Measurements from ENCODE around the gene LACTB.

LACTB gene

DNA sequence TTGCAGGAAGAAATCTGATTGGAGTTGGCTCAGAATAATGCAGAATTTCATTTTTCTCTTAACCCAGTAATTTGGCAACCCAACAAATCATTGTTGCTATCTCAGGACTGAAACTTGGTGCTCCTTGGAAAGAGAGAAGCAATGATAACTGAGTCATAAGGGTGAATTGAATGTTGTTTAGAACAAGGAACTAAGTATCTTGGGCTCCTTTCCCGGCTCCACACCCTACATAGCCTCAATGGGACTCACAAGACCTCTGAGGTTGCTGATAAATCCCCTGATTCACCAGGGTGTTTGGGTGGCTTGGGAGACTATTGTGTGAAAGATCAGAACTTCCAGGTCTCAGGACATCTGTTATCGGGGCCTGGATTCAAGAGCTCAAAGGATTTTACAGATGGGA is 60.0 kb downstream of the LACTB start:
- DNase-seq: no peak

DNA sequence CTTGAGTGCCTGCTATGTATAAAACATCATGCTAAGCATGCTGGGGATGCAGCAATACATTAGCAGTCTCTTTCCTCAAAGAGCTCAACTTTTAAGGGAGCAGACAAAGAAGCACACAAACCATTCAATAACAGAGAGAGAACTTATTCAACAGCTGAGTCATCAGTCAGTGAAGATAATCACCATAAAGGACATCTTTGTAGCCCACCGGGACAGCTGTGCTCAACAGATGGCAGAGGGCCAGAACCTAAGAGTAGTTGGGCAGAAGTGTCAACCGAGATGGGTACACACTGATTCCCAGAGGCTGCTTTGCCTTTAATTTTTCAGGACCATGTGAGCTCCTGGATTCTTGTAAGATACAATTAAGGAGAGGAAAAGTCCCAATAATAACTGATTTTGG is 63.5 kb downstream of the LACTB start:
- no peak for DNase-seq

GRCh38 chr15:63186065-63186464 is 64.4 kb downstream of the LACTB start:
- DNase-seq: no peak

DNA sequence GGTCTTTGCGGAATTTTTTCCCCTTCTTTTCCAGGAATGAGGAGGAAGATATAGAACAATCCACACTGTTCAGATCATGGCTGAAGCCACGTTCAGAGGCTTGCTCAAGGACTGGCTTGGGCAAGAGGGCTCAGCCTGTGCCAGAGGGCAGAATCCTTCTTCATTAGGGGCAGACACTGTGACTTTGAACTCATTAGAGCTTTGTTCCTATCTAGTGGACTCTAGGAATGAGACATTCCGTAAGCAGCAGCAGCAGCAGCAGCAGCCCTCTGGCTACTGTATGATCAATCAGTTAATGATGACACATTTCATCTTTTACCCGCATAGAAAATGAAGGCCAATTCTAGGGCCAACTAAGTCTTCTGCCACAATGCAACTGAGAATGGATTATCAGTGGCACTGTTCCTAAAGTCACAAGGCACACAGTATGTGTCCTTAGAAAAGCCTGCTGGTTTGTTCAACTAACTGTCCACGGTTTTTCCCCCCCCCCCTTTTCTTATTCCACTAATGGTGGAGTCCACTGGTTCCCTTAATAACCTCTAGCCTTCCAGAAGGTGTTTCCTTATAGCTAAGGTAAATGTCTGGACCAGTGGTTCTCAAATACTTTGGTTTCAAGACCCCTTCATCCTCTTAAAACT is 66.0 kb downstream of the LACTB start:
- no peak for DNase-seq

GRCh38 chr15:63188247-63188925 is 66.7 kb downstream of the LACTB start:
- DNase-seq: no peak

DNA sequence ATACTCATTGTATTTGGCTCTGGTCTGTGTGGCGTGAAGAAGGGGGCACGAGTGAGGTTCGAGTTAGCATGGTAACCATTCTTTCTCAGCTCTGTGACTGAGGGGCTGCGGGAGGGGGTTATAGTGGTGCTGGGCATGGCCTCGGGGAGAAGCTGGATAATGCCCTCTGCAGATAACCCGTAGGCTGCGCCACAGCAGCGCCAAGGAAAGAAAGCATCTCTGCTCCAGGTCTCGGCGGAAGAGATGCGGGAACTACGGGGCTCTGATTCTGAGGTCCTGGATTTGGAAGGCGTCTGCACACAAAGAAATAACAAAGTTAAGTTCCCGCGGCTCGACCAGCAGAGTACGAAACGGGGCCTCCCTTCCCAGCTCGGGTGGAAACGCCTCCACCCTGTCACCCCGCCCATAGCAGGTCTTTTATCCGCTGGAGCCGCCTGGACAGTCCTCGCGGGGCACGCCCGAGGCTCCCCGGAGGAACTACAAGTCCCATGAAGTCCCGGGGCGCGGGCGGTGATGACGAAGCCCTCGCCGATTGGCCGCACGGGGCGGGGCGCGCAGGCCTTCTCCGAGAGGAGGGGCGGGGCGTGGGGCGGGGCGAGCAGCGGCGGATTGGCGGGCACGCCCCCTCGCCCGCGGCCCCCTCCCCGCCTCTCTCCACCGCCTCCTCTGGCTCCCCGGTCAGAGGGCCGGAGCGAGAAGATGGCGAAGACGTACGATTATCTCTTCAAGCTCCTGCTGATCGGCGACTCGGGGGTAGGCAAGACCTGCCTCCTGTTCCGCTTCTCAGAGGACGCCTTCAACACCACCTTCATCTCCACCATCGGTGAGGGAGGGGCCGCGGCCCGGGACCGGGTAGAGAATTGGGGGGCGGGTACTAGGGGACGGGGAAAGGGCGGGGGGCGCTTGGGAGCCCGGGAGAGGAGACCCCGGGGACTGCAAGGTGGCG is 67.5 kb downstream of the LACTB start, which contains the start of gene RAB8B:
Gene RAB8B (plus strand): TSS at position 681 of the 946 bp plus-strand sequence. CDS start 19 bp downstream, at position 700.
- DNase-seq: peak; percentile 91

DNA sequence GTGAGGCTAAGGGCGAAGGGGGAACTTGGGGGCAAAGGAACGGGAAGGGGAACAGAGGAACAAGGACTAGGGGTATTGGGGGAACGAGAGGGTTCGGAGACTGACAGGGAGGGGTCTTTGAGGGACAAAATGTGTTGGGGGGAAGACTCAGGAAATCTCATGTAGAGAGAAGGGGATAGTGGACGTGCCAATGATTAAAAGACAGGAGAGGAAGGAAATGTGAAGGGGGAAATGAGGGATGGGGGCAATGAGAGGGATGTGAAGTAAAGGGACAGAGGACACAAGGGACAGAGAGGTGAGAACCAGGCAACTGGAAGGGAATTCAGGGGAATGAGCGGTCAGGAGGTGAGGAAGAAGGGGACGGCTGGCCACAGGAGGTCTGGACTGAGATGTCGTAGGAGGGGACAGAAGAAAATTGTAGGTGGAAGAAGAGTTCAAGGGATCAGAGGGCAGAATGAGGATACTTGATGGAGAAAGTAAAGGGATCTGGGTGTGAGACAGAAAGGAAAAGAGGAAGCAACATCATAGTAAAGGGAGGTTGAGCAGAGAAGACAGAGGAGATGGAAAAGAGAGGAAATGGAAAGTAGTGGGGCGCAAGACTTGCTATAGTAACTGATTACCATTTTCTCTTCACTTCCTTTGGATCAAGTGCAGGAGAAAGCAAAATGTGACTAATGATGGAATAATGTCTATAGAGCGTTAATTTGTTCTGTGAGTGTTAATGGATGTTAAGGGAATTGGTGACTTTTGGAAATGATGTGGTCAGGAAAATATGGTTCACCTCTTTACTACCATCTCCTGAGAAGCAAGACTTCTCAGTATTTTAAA is 68.5 kb downstream of the LACTB start:
- no peak for DNase-seq

- no peak for DNase-seq
Observed at GRCh38 chr15:63190769-63191649, 69.3 kb downstream of the LACTB start.

Data from GDM1 (cell line).